HUES48 (cell line): Measurements from ENCODE around the gene PCBP2.
A peak's percentile ranks its signal among the peaks of the same experiment; 100 is the strongest.
"Not testable (repeated sequence)": the region's sequence is repeated elsewhere in the genome, so short reads cannot be mapped to it uniquely, and the experiment has no call there.

Experiments
- H3K27ac ChIP-seq: one replicate; pipeline ENCODE4 v1.7.0; 2013; ENCODE audit warnings: low read depth, low read length, inconsistent platforms
- H3K27me3 ChIP-seq: 2 replicates; pipeline ENCODE4 v1.6.1; 2013; ENCODE audit warnings: mild to moderate bottlenecking, low read length; ENCODE audit not compliant: control insufficient read depth, insufficient read depth
- H3K36me3 ChIP-seq: 2 replicates; pipeline ENCODE4 v1.6.1; 2013; ENCODE audit warnings: low read length; ENCODE audit not compliant: control insufficient read depth, insufficient read depth
- H3K4me1 ChIP-seq: 2 replicates; pipeline ENCODE4 v1.6.1; 2013; ENCODE audit warnings: mild to moderate bottlenecking, low read length; ENCODE audit not compliant: control insufficient read depth, insufficient read depth
- H3K4me3 ChIP-seq: 2 replicates; pipeline ENCODE4 v1.5.1; 2013; ENCODE audit warnings: mild to moderate bottlenecking, low read depth, low read length
- H3K9ac ChIP-seq: 2 replicates; pipeline ENCODE4 v1.6.1; 2013; ENCODE audit warnings: mild to moderate bottlenecking, low read depth, low read length, moderate library complexity
- H3K9me3 ChIP-seq: 2 replicates; pipeline ENCODE4 v1.6.1; 2013; ENCODE audit warnings: low read length; ENCODE audit not compliant: control insufficient read depth, insufficient read depth

The PCBP2 gene

DNA sequence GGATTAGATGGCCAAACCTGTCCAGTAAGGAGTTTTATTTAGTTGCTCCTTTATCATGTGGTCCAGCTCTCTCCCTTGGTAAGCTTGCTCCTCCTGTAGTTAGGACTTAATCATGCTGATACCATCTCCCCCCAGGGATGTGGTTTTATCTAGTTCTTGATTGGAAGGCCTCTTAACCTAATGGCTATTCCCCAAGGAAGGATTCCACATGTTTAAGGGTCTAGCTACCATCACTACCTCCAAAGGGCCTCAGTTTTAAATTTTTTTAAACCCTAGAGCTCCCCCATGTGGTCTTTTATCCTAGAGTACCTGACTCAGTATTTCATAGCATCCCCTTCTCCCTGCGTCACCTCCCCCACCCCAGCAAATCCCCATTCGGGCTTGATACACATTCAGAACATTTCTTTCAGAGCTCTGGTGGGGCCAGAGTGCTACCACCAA lies 24.9 kb downstream of the PCBP2 start:
- Histone ChIP-seq H3K4me3 (no peak overlapping the region), H3K9ac (no peak overlapping the region), H3K9me3 (no peaks in the 10 kb centered on the region), H3K27ac (peak overlapping the region; percentile 9), H3K36me3 (peaks cover 91% of the 10 kb centered on the region), H3K4me1 (peaks cover 14% of the 10 kb centered on the region; the same call in 1 of the 2 replicates), H3K27me3 (no peaks in the 10 kb centered on the region)

DNA sequence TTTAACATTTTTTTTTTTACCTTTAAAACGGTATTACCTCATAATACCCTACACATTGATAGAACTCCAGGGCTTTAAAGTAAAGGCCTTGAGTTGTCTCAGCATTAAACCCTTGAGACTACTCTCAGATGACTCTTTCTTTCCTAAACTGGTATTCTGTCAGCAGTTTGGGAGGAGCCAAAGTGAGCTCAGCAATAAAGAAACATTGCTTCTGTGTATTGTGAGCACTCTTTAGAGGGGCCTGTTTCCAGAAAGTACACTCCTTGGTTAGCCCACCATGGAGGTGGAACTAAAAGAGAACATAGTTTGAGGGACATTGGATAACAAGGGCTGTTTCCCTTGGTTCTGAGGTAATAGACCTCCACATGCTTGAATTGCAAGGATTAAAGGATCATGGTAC lies 27.0 kb downstream of the PCBP2 start:
- Histone ChIP-seq H3K9me3 (no peaks in the 10 kb centered on the region), H3K4me1 (peaks cover 11% of the 10 kb centered on the region; the same call in 1 of the 2 replicates), H3K27me3 (no peaks in the 10 kb centered on the region), H3K4me3 (no peak overlapping the region), H3K9ac (no peak overlapping the region), H3K36me3 (peaks cover 87% of the 10 kb centered on the region), H3K27ac (peak overlapping the region; percentile 42)

DNA sequence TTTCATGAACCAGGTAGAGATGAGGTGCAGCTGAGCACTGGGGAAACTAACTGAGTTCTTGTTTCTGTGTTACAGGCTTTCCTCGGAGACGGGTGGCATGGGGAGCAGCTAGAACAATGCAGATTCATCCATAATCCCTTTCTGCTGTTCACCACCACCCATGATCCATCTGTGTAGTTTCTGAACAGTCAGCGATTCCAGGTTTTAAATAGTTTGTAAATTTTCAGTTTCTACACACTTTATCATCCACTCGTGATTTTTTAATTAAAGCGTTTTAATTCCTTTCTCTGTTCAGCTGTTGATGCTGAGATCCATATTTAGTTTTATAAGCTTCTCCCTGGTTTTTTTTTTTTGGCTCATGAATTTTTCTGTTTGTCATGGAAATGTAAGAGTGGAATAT lies 27.4 kb downstream of the PCBP2 start:
- 0 out of 2 replicates have a peak, but pooled peaks cover 10% of the 10 kb centered on the region for H3K4me1 ChIP-seq
- H3K27ac ChIP-seq: peak overlapping the region; percentile 42

DNA sequence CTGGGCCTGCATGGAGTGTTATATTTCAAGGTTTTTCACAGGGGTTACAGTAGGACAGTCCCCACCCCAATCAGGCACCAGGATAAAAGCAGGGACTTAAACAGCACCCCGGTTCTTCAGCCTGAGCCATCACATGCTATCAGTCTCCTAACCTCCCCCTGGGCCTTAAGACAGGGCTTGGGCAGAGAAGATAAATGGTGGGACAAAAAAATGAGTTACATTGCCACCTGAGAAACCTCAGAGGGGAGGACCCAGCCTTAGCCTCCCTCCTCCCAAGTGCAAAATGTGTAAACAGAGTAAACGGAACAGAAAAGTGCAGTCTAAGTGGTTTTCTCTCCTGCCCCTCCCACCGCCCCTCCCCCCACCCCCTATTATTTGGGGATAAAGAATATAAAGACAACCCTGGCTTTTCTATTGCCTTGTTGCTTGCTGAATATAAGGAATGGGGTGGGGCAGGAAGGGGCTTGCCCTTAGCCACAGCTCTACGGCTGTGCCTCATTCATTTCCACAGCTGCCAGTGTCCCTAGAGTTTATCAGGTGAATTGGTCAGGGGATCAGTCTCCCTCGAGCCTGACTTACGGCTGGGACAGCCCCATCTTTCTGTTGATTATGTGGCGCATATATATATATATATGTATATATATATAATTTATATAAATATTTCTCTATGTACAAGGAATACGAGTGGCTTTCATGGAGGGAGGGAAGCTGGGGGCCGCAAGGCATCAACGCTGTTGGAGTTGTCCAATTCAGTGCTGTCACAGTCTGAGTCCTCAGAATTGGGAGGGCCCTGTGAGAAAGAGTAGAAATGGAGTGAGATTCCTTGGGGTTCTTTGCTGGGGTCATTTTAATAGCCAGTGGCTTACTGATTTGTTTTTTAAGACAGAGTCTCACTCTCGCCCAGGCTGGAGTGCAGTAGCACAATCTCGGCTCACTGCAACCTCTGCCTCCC lies 28.9 kb downstream of the PCBP2 start:
- H3K36me3 ChIP-seq: peaks cover 85% of the 10 kb centered on the region
- 0 out of 2 replicates have a peak, but pooled peaks cover 10% of the 10 kb centered on the region for H3K4me1 ChIP-seq
- no peak overlapping the region for H3K4me3 ChIP-seq
- H3K27me3 ChIP-seq: no peaks in the 10 kb centered on the region
- H3K9me3 ChIP-seq: no peaks in the 10 kb centered on the region
- peak overlapping the region; percentile 26 for H3K27ac ChIP-seq
- no peak overlapping the region for H3K9ac ChIP-seq

More for the DNA sequence above, 27.4 kb downstream of the PCBP2 start:
- no peak overlapping the region for H3K4me3 ChIP-seq
- H3K9ac ChIP-seq: no peak overlapping the region
- no peaks in the 10 kb centered on the region for H3K9me3 ChIP-seq
- no peaks in the 10 kb centered on the region for H3K27me3 ChIP-seq
- H3K36me3 ChIP-seq: peaks cover 87% of the 10 kb centered on the region

GRCh38 chr12:53481458-53481857 lies 29.6 kb downstream of the PCBP2 start:
- Histone ChIP-seq H3K36me3 (peaks cover 85% of the 10 kb centered on the region), H3K27ac (peak overlapping the region; percentile 33)
- H3K4me1 ChIP-seq, H3K9ac ChIP-seq, H3K9me3 ChIP-seq, H3K4me3 ChIP-seq, H3K27me3 ChIP-seq: not testable (repeated sequence)

DNA sequence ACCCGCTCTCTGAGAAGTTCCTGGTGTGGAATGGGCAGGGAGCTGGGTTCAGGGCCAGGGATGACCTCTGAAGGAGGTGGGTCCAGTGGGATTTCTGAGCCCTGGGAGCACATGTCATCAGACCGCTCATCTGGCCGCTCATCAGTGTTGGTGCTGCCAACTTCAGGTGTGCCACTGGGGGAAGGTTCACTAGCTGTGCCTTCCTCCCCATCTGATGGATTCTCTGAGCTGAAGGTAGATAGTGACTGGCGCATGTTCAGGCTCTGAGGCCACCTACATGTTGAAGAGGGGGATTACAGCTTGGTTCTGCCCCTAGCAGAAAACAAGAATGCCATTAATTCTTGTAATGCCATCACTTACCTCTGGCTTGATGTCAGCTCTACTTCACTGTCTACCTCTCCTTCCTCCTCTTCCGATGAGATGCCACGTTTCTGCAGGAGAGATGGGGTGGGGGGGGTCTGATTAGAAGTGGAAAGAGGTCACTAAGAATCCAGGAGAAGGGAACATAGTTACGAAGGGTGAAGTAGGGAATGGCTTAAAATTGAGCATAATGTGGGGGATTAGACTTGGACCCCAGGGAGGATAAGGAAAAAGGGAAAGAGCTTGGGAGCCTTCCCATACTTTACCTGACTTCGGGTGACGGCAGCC lies 30.2 kb downstream of the PCBP2 start:
- peaks cover 82% of the 10 kb centered on the region for H3K36me3 ChIP-seq
- H3K9me3 ChIP-seq: no peaks in the 10 kb centered on the region
- no peak overlapping the region for H3K4me3 ChIP-seq
- peak overlapping the region; percentile 61 for H3K27ac ChIP-seq
- H3K27me3 ChIP-seq: no peaks in the 10 kb centered on the region
- no peak overlapping the region for H3K9ac ChIP-seq
- H3K4me1 ChIP-seq: 0 out of 2 replicates have a peak, but pooled peaks cover 4% of the 10 kb centered on the region

GRCh38 chr12:53482626-53483168 lies 30.8 kb downstream of the PCBP2 start:
- Histone ChIP-seq H3K9me3 (no peaks in the 10 kb centered on the region), H3K4me1 (0 out of 2 replicates have a peak, but pooled peaks cover 4% of the 10 kb centered on the region), H3K4me3 (no peak overlapping the region), H3K27me3 (no peaks in the 10 kb centered on the region), H3K27ac (peak overlapping the region; percentile 61), H3K36me3 (peaks cover 81% of the 10 kb centered on the region), H3K9ac (no peak overlapping the region)

DNA sequence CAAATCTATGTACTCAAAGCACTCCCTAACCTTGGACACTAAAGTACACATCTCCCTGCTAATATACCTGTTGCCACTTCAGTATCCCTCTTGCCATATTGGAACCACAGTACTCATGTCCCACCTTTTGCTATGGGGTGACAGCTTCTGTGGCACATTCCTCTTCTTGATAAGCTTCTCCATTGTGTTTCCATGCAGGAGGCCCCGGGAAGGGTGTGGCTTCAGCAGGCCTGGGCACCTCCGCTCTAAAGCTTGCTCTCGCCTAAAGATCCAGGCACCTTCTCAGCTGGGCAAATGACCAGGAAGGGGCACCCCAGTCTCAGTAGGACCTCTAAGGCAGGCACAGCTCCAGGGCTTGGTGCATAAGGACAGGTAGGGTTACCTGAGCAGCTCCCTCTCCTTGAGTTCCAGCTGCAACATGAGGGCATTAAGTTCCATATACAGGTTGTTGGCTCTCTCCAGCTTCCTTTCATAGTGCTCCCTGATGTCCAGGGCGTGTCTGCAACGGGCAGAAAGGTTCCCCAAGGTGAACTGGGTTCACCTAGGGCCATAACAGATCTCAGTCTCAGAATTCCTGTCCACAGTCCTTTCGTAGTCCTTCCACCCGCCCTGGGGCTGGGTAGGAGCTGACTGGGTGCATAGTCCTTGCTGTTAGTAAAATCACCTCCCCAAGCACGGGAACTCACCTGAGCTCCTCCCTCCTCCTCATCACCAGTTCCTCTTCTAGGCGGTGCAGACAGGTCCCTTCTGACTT lies 31.5 kb downstream of the PCBP2 start:
- Histone ChIP-seq H3K4me3 (no peak overlapping the region), H3K36me3 (peaks cover 78% of the 10 kb centered on the region), H3K9ac (no peak overlapping the region), H3K27me3 (no peaks in the 10 kb centered on the region), H3K4me1 (0 out of 2 replicates have a peak, but pooled peaks cover 4% of the 10 kb centered on the region), H3K9me3 (no peaks in the 10 kb centered on the region), H3K27ac (peak overlapping the region; percentile 61)

GRCh38 chr12:53483979-53484377 lies 32.1 kb downstream of the PCBP2 start:
- Histone ChIP-seq H3K4me3 (no peak overlapping the region), H3K9ac (no peak overlapping the region), H3K4me1 (0 out of 2 replicates have a peak, but pooled peaks cover 4% of the 10 kb centered on the region), H3K27me3 (no peaks in the 10 kb centered on the region), H3K9me3 (no peaks in the 10 kb centered on the region), H3K36me3 (peaks cover 72% of the 10 kb centered on the region), H3K27ac (peak overlapping the region; percentile 61)
